HG03469 (cell line): ENCODE data around the gene TXNDC11.

ENCODE experiments used
- ATAC-seq: cut with Tn5 transposase; IDR thresholded peaks from one replicate; pipeline ENCODE4 v1.9.1; 2021; ENCODE audit warnings: mild to moderate bottlenecking, moderate library complexity, moderate number of reproducible peaks; ENCODE audit not compliant: unreplicated experiment

Gene TXNDC11

GRCh38 chr16:11692171-11692570 is 50.5 kb downstream of the TXNDC11 start:
- no peak for ATAC-seq

- no peak for ATAC-seq
These were observed 50.9 kb downstream of the TXNDC11 start for GRCh38 chr16:11691771-11692170.

GRCh38 chr16:11691235-11691634 is 51.4 kb downstream of the TXNDC11 start:
- no peak for ATAC-seq

GRCh38 chr16:11689031-11689840 is 53.4 kb downstream of the TXNDC11 start:
- peak; percentile 66 for ATAC-seq

GRCh38 chr16:11688520-11688886 is 54.2 kb downstream of the TXNDC11 start:
- no peak for ATAC-seq

- ATAC-seq: no peak
These were observed 54.8 kb downstream of the TXNDC11 start for GRCh38 chr16:11687601-11688519.

GRCh38 chr16:11686713-11687380 is 55.8 kb downstream of the TXNDC11 start:
- no peak for ATAC-seq

- ATAC-seq: no peak
These were observed 56.6 kb downstream of the TXNDC11 start for GRCh38 chr16:11685844-11686618.

GRCh38 chr16:11684231-11685025 is 58.2 kb downstream of the TXNDC11 start:
- no peak for ATAC-seq

- no peak for ATAC-seq
These were observed 59.5 kb downstream of the TXNDC11 start for GRCh38 chr16:11683145-11683544.

GRCh38 chr16:11682655-11683096 is 60.0 kb downstream of the TXNDC11 start:
- ATAC-seq: peak; percentile 15

- ATAC-seq: peak; percentile 35
These were observed 60.5 kb downstream of the TXNDC11 start for GRCh38 chr16:11681976-11682654.

GRCh38 chr16:11681556-11681955 is 61.1 kb downstream of the TXNDC11 start:
- ATAC-seq: no peak

- no peak for ATAC-seq
These were observed 62.4 kb downstream of the TXNDC11 start for GRCh38 chr16:11679941-11680911.

GRCh38 chr16:11679250-11679649 is 63.4 kb downstream of the TXNDC11 start:
- ATAC-seq: no peak

GRCh38 chr16:11677959-11678881 is 64.4 kb downstream of the TXNDC11 start:
- ATAC-seq: no peak

- ATAC-seq: no peak
These were observed 65.2 kb downstream of the TXNDC11 start for GRCh38 chr16:11677451-11677951.
